Measurements from ENCODE around the gene COTL1. TPM values are rescaled to one million over a fixed set of nuclear protein-coding genes. Genes with fewer than 3 reads are reported as not detected.

COTL1 gene
- total and polyA plus RNA-seq, 4 experiments from 2014 or later, result 181 to 683 (median 387) TPM

DNA sequence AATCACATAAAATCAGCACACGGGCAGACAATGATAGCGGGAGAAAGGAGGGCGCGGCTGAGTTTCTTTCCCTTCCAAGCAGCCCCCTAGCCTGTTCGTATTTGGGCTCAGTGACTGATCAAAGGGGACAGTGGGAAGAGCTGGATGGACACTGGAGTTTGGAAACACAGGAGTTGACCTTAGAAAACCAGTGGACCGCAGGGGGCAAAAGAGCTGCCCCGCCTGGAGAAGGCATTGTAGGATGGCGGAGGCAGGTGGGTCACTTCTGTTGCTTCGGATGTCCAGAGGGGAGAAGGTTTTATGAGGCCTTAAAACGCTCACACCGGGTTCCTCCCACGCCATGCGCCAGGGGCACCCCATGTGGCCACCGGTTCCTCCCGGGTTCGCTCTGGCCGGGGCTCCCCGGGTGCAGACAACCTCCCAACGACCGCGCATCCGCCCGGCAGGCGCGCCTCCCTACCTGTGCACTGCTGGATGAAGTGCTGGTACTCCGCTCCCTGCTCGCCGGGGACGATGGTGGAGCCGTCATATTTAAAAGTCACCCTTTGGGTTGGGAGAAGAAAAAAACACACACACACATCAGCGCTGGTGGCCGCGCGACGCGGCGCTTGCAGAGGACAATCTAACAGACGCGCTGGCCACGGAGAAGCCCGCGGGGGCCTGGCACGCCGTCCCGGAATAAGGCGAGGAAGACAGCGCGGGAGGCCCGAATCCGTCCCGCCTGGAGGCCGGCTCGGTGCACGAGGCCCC lies 662 bp downstream of the COTL1 start:
- no peaks in the 10 kb centered on the region for H3K36me3 ChIP-seq (ENCODE audit: insufficient read depth, low read length)
- DNase-seq, result peak; percentile 51 to 57 (median 53)
- Mint-ChIP-seq H3K27me3 (no peaks in the 10 kb centered on the region), H3K4me3 (peak overlapping the region; percentile 95 to 97 (median 96)), H3K36me3 (peaks cover 19 to 32% of the 10 kb centered on the region in 2 donors), H3K4me1 (peaks cover 37 to 60% (median 49%) of the 10 kb centered on the region in 4 donors), H3K9me3 (peaks cover 0 to 1% (median 0%) of the 10 kb centered on the region in 8 donors), H3K27ac (peak overlapping the region; percentile 90 to 97 (median 94))
- H3K9me3 ChIP-seq (ENCODE audit: control insufficient read depth in 1 of 2, low read length in 2 of 2), result no peaks in the 10 kb centered on the region
- ChIA-PET CTCF (ENCODE audit: partially characterized antibody) (interaction anchor here (1.0 to 15.2 kb wide), 7 partner anchors 9 to 123 kb away, joined by 3 to 358 read pairs (median 6); partner anchors contain the start of gene MEAK7), POLR2A (ENCODE audit: partially characterized antibody) (interaction anchor here (0.7 to 10.2 kb wide), 14 partner anchors 16 to 501 kb away, joined by 3 to 530 read pairs (median 10); partner anchors contain the start of genes KLHL36, MBTPS1 and MEAK7)
- H3K4me1 ChIP-seq (ENCODE audit: insufficient read depth, low read length), result peaks cover 46% of the 10 kb centered on the region
- H3K4me3 ChIP-seq (ENCODE audit: low read length in 2 of 2), result peak overlapping the region; percentile 71 to 91
- H3K27ac ChIP-seq (ENCODE audit: low read depth, low read length), result peak overlapping the region; percentile 64
- intact Hi-C loops (cut with micrococcal nuclease), result loop anchor here (1.0 to 5.0 kb wide), 2 partner anchors 17 to 35 kb away; no protein-coding TSS in a partner anchor
- H3K27me3 ChIP-seq (ENCODE audit: insufficient read depth, low read length), result no peaks in the 10 kb centered on the region

DNA sequence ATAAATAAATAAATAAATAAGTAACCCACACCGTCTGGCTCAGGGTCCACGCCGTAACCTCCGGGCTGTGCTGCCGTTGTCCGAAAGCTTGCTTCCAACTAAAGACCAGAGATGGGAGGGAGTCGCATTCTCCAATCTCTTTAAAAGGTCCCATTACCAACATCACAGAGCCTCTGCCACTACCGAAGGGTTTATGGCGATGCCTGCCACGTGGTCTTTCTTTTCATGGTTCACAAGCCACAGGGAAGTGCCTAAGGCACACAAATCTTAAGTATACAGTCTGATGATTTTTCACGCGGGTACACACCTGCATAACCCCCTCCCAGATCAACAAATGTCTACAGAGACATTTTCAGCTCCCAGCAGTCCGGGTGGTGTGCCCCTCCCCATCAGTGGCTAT lies 1.4 kb downstream of the COTL1 start:
- Mint-ChIP-seq H3K36me3 (peaks cover 21 to 39% of the 10 kb centered on the region in 2 donors), H3K4me3 (peak overlapping the region; percentile 95 to 97 (median 96)), H3K9me3 (peaks cover 0 to 1% (median 0%) of the 10 kb centered on the region in 8 donors), H3K4me1 (peaks cover 42 to 67% (median 54%) of the 10 kb centered on the region in 4 donors), H3K27ac (peak overlapping the region; percentile 90 to 97 (median 94)), H3K27me3 (no peaks in the 10 kb centered on the region)
- H3K9me3 ChIP-seq (ENCODE audit: control insufficient read depth in 1 of 2, low read length in 2 of 2), result no peaks in the 10 kb centered on the region
- POLR2A ChIA-PET (ENCODE audit: partially characterized antibody), result interaction anchor here (0.7 to 10.2 kb wide), 13 partner anchors 15 to 110 kb away, joined by 3 to 530 read pairs (median 13); partner anchors contain the start of genes KLHL36 and MEAK7
- H3K27ac ChIP-seq (ENCODE audit: low read depth, low read length), result peak overlapping the region; percentile 64
- intact Hi-C loops (cut with micrococcal nuclease), result loop anchor here (1.0 to 5.0 kb wide), 2 partner anchors 8 to 36 kb away; no protein-coding TSS in a partner anchor
- no peaks in the 10 kb centered on the region for H3K36me3 ChIP-seq (ENCODE audit: insufficient read depth, low read length)
- no peaks in the 10 kb centered on the region for H3K27me3 ChIP-seq (ENCODE audit: insufficient read depth, low read length)
- peaks cover 53% of the 10 kb centered on the region for H3K4me1 ChIP-seq (ENCODE audit: insufficient read depth, low read length)
- peak in 4 of 5 donors; percentile 39 to 59 (median 44) for DNase-seq
- CTCF ChIA-PET (ENCODE audit: partially characterized antibody), result interaction anchor here (1.0 to 15.2 kb wide), 9 partner anchors 8 to 123 kb away, joined by 3 to 358 read pairs (median 4); partner anchors contain the start of gene MEAK7
- H3K4me3 ChIP-seq (ENCODE audit: low read length in 2 of 2), result peak overlapping the region; percentile 71 to 91

DNA sequence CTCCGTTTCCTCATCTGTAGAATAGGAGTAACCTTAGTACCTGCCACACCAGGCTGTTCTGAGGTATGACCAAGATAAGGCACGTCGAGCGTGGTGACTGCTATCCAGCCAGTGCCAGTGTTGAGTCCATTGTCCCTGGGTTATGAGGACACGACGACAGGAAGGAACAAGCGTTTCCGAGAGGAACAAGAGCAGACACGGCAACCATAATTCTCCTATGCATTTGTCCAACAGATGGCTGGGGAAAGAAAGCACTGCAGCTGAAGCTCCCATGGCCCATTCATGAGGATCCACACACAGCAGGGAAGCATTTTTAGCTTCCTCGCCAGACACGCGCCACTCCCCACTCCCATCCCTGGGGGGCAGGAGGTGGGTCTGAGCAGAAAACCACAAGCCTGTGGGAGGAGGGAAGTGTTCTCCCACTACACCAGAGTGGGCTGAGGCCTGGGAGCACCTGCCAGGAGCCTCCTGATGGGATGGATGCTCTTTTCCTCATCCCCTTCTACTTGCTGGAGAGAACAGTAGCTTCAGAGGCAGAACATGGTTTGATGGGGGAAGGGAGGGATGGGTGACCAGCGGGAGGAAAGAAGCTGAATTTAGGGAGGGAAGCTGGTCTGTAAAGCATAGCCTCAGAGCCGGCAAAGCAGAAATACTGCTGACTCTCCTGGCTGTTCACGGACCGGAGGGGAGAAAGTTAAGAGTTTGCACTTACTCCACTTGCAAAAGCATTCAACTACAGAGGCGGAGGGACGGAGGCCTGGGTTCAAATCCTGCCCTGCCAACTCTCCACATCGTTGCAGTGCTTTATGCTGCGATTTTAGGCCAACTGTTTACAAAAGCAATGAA lies 2.7 kb downstream of the COTL1 start:
- Histone ChIP-seq H3K36me3 (ENCODE audit: insufficient read depth, low read length) (no peaks in the 10 kb centered on the region), H3K27me3 (ENCODE audit: insufficient read depth, low read length) (no peaks in the 10 kb centered on the region), H3K27ac (ENCODE audit: low read depth, low read length) (peak overlapping the region; percentile 45), H3K9me3 (ENCODE audit: control insufficient read depth in 1 of 2, low read length in 2 of 2) (no peaks in the 10 kb centered on the region), H3K4me1 (ENCODE audit: insufficient read depth, low read length) (peaks cover 67% of the 10 kb centered on the region), H3K4me3 (ENCODE audit: low read length in 2 of 2) (peak overlapping the region; percentile 4 to 48)
- H3K4me1 Mint-ChIP-seq, result peaks cover 52 to 80% (median 65%) of the 10 kb centered on the region in 4 donors
- peaks cover 0 to 4% (median 0%) of the 10 kb centered on the region in 8 donors for H3K9me3 Mint-ChIP-seq
- H3K4me3 Mint-ChIP-seq, result peak overlapping the region; percentile 82 to 97 (median 95)
- POLR2A ChIA-PET (ENCODE audit: partially characterized antibody), result interaction anchor here (1.0 to 10.2 kb wide), 10 partner anchors 14 to 109 kb away, joined by 3 to 530 read pairs (median 12); partner anchors contain the start of genes KLHL36 and MEAK7
- CTCF ChIA-PET (ENCODE audit: partially characterized antibody), result interaction anchor here (1.0 to 15.2 kb wide), 5 partner anchors 16 to 106 kb away, joined by 3 to 358 read pairs (median 4); partner anchors contain the start of gene MEAK7
- peaks cover 34 to 51% of the 10 kb centered on the region in 2 donors for H3K36me3 Mint-ChIP-seq
- DNase-seq, result no peak
- no peaks in the 10 kb centered on the region for H3K27me3 Mint-ChIP-seq
- intact Hi-C loops (cut with micrococcal nuclease), result loop anchor here (1.0 to 5.0 kb wide), 2 partner anchors 16 to 37 kb away; no protein-coding TSS in a partner anchor
- peak overlapping the region; percentile 80 to 97 (median 94) for H3K27ac Mint-ChIP-seq

DNA sequence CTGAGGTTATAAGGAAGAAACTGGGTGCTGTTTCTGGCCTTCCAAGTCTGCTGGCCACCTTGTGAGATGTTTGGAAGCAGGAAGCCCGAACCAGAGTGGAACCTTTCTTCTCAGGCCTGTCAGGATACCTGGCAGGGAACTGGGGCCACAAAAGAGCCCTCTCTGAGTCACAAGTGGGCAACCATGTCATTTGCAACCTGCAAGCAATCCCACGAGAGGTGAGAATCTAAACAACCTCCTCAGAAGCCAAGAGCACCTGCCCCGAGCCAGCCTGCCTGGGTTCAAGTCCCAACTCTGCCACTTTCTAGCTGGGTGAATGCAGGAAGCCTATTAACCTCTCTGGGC lies 3.3 kb downstream of the COTL1 start:
- intact Hi-C loops (cut with micrococcal nuclease), result loop anchor here (1.0 kb wide), 1 partner anchor 15 kb away; no protein-coding TSS in a partner anchor
- POLR2A ChIA-PET (ENCODE audit: partially characterized antibody), result interaction anchor here (0.8 to 10.2 kb wide), 9 partner anchors 13 to 108 kb away, joined by 3 to 530 read pairs (median 11); partner anchors contain the start of gene MEAK7
- no peaks in the 10 kb centered on the region for H3K36me3 ChIP-seq (ENCODE audit: insufficient read depth, low read length)

DNA sequence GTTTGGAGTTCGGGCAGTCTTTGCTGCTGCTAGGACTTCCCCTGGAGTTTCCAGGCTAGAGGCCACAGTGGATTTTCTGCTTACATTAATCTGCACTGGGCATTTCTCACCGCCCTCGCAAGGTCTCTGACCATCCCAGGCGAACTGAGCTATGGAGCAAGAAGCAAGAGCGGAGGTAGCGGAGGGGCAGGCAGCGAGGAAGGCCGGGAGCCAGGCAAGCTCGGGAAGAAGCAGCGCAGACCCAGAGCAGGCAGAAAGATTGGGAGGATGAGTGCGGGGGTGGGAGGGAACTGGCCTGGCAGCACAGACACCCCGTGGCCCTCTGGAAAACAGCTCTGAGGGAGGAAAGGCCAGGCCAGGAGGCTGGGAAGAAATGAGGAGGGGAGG lies 3.8 kb downstream of the COTL1 start:
- CTCF ChIA-PET (ENCODE audit: partially characterized antibody), result interaction anchor here (2.2 to 15.2 kb wide), 3 partner anchors 9 to 105 kb away, joined by 7 to 358 read pairs (median 45); partner anchors contain the start of gene MEAK7

More for the DNA sequence above, 3.3 kb downstream of the COTL1 start:
- Mint-ChIP-seq H3K27me3 (no peaks in the 10 kb centered on the region), H3K4me3 (peak overlapping the region; percentile 82 to 97 (median 95)), H3K27ac (peak overlapping the region; percentile 80 to 97 (median 94)), H3K4me1 (peaks cover 58 to 86% (median 69%) of the 10 kb centered on the region in 4 donors), H3K36me3 (peaks cover 39 to 55% of the 10 kb centered on the region in 2 donors), H3K9me3 (peaks cover 0 to 4% (median 0%) of the 10 kb centered on the region in 8 donors)
- peak overlapping the region; percentile 45 for H3K27ac ChIP-seq (ENCODE audit: low read depth, low read length)
- H3K4me1 ChIP-seq (ENCODE audit: insufficient read depth, low read length), result peaks cover 73% of the 10 kb centered on the region
- CTCF ChIA-PET (ENCODE audit: partially characterized antibody), result interaction anchor here (1.0 to 15.2 kb wide), 4 partner anchors 16 to 105 kb away, joined by 3 to 358 read pairs (median 24); partner anchors contain the start of gene MEAK7
- no peaks in the 10 kb centered on the region for H3K9me3 ChIP-seq (ENCODE audit: control insufficient read depth in 1 of 2, low read length in 2 of 2)
- no peaks in the 10 kb centered on the region for H3K27me3 ChIP-seq (ENCODE audit: insufficient read depth, low read length)
- no peak for DNase-seq
- H3K4me3 ChIP-seq (ENCODE audit: low read length in 2 of 2), result peak overlapping the region; percentile 4 to 48

More for the DNA sequence above, 3.8 kb downstream of the COTL1 start:
- Histone ChIP-seq H3K36me3 (ENCODE audit: insufficient read depth, low read length) (no peaks in the 10 kb centered on the region), H3K27ac (ENCODE audit: low read depth, low read length) (peak overlapping the region; percentile 45), H3K27me3 (ENCODE audit: insufficient read depth, low read length) (no peaks in the 10 kb centered on the region), H3K4me1 (ENCODE audit: insufficient read depth, low read length) (peaks cover 78% of the 10 kb centered on the region), H3K9me3 (ENCODE audit: control insufficient read depth in 1 of 2, low read length in 2 of 2) (no peaks in the 10 kb centered on the region), H3K4me3 (ENCODE audit: low read length in 2 of 2) (peak overlapping the region; percentile 24 to 48)
- H3K27ac Mint-ChIP-seq, result peak overlapping the region; percentile 80 to 97 (median 94)
- intact Hi-C loops (cut with micrococcal nuclease), result loop anchor here (1.0 kb wide), 1 partner anchor 15 kb away; no protein-coding TSS in a partner anchor
- H3K4me3 Mint-ChIP-seq, result peak overlapping the region; percentile 82 to 97 (median 95)
- H3K4me1 Mint-ChIP-seq, result peaks cover 64 to 87% (median 73%) of the 10 kb centered on the region in 4 donors
- H3K9me3 Mint-ChIP-seq, result peaks cover 0 to 4% (median 0%) of the 10 kb centered on the region in 8 donors
- peaks cover 39 to 55% of the 10 kb centered on the region in 2 donors for H3K36me3 Mint-ChIP-seq
- no peak for DNase-seq
- POLR2A ChIA-PET (ENCODE audit: partially characterized antibody), result interaction anchor here (0.8 to 10.2 kb wide), 8 partner anchors 13 to 107 kb away, joined by 3 to 530 read pairs (median 31); partner anchors contain the start of gene MEAK7
- H3K27me3 Mint-ChIP-seq, result no peaks in the 10 kb centered on the region
